ENCODE results near the gene SLC38A4.

The SLC38A4 gene

DNA sequence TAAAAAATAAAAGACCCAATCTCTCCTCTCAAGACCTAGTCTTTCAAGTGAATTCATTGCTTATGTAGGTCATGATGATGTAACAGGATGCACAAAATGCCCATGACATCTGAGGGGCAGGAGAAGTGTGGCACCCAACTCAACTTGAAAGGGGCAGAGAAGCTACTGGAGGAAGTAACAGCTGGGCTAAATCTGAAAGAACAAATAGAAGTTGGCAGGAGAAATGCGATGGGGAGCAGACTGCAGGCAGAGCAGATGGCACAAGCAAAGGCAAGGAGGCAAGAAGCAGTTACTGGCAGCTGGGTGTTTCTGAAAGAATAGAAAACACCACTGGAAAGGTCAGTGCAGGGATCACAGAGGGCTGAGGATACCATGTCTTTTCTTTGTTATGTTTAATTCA, 14.6 kb downstream of the SLC38A4 start:
- DNase-seq, result no peak

- no peak for DNase-seq
Measured at GRCh38 chr12:46808955-46809697, 16.7 kb downstream of the SLC38A4 start.

DNA sequence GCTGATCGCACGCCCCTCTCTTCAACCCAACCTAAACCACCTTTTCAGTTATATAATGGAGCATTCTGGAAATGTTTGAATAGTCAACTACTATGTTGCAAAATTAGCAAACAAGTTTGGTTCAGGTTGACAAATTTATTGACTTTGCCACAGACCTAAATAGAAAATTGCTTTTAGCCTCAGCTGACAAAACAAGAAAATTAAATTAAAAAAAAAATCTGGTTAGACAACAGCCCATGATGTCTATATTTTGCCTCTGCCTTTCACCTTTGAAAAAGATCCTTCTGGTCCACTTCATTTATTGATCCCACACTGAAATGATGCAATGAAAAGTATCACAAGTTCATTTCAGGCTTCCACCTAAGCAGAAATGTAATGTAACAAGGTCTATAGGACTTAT, 17.5 kb downstream of the SLC38A4 start:
- DNase-seq, result no peak

- no peak for DNase-seq
Measured at GRCh38 chr12:46804054-46804453, 21.7 kb downstream of the SLC38A4 start.

- DNase-seq, result no peak
Measured at GRCh38 chr12:46803517-46803916, 22.3 kb downstream of the SLC38A4 start.

- no peak for DNase-seq
Measured at GRCh38 chr12:46801293-46801692, 24.5 kb downstream of the SLC38A4 start.

- no peak for DNase-seq
Measured at GRCh38 chr12:46800160-46800559, 25.6 kb downstream of the SLC38A4 start.

DNA sequence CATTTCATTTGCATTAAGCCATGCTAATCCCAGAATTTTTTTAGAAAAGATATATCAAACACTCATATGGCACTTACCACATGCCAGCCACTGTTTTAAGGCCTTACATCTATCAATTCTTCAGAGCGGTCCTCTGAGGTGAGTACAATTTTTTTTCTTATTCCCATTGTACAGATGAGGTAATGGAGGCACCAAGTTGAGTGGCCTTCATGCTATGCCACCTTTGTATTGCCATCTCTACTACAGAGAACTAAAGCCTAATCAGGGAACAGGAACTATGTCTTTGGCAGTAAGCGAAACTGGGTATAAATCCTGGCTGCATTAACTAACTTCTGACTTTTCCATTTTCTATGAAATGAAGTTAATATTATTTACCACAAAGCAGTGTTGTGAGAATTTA, 27.1 kb downstream of the SLC38A4 start:
- no peak for DNase-seq

- no peak for DNase-seq
Measured at GRCh38 chr12:46798056-46798455, 27.7 kb downstream of the SLC38A4 start.

DNA sequence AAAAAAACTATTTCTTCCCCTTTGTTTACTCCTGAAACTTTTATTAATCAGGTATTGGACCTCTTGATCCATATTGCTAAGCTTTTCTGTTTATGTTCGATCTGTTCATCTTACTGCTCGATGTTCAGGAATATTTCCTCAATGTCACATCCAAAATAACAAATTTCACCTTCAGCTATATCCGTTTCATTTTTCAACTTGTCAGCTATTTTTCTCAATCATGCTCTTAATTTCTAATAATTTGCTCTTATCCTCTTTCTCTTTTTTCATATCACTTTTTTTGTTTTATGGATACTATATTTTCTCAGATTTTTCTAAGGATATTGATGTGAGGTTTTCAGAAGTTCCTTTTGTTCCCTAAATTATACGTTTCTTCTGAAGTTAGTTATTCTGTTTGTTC, 29.8 kb downstream of the SLC38A4 start:
- no peak for DNase-seq

DNA sequence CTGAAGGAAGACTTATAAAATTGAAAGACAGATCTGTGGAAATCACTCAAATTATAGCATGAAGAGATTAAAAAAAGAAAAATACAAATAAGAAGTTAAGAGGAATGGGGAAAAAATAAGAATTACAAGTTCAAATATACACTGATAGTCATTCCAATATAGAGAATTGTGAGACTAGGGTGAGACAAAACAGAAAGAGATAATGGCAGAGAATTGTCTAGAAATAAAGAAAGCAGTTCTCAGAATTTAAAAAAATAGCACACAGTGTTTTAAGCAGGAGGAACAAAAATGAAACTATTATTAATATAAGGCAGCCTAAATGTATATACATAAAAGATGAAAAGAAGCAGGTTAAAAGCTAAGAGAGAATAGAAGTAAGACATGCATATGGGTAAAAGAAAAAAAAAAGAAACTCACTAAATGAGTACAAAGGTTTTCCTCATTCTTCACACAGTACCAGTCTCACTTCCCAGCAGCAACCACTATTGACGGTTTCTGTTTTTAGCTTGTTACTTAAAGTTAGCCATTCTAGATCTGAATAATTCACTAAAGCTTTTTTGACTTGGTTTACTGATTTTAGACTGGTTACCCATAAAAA, 31.1 kb downstream of the SLC38A4 start:
- no peak for DNase-seq

DNA sequence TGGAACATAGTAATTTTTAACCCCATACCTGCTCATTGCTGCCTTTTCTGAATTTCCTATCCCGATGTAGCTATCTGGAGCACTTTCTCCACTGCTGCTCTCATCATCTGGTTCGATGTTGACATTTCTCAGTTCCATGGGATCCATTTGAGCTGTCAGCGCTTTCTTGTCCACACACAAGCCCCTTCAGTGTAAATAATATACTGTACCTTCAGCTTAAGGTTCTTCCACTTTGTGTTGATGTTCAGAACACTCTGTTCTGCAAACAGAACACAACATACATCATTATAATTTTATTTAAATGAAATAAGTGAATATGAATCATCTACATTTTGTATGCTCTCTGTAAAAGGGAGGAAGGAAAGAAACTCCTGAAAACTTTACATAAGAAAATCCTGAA, 32.9 kb downstream of the SLC38A4 start:
- DNase-seq, result peak; percentile 14

GRCh38 chr12:46790066-46790465, 35.7 kb downstream of the SLC38A4 start:
- no peak for DNase-seq

GRCh38 chr12:46788072-46788887, 37.5 kb downstream of the SLC38A4 start:
- DNase-seq, result peak; percentile 19

- no peak for DNase-seq
Measured at GRCh38 chr12:46787496-46788055, 38.2 kb downstream of the SLC38A4 start.

GRCh38 chr12:46786774-46787173, 39.0 kb downstream of the SLC38A4 start:
- DNase-seq, result no peak

GRCh38 chr12:46785382-46785781, 40.4 kb downstream of the SLC38A4 start:
- DNase-seq, result no peak

DNA sequence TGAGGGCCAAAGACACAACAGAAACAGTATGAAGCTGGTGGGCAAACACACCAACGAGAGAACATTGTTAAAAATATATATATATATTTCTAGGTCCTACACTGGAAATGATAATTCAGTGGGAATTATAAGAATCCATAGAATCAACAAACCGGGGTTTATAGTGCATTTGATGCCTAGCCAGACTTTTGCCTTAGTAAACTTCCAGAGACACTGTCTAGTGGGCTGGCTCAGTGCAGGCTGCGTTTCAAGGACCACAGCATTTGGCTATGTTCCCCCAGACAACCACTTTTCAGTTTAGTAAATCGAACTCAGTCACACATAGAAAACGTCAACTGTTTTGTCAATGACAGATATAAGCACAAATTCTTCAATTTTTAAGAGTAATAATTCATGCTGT, 41.9 kb downstream of the SLC38A4 start:
- DNase-seq, result no peak

GRCh38 chr12:46779879-46780278, 45.9 kb downstream of the SLC38A4 start:
- DNase-seq, result no peak

- DNase-seq, result no peak
Measured at GRCh38 chr12:46779063-46779462, 46.7 kb downstream of the SLC38A4 start.

- no peak for DNase-seq
Measured at GRCh38 chr12:46778415-46778814, 47.4 kb downstream of the SLC38A4 start.

DNA sequence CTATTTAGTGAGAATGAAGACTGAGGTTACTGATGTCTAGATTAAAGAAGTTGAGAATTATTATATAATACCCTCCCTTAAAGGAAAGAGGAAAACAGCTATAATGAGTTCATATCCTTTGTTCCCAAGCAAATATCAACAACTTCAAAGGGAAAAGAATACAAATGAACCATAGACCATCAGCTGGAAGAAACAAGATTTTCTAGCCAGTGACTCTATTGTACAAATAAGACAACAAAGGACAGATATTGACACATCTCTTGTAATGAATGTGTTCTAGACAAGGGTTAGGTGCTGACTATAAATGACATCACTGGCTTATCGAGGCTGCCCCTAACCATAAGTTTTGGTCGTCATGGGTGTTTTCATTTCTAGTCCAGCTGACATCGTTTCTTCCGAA, 48.2 kb downstream of the SLC38A4 start:
- DNase-seq, result peak; percentile 21

DNA sequence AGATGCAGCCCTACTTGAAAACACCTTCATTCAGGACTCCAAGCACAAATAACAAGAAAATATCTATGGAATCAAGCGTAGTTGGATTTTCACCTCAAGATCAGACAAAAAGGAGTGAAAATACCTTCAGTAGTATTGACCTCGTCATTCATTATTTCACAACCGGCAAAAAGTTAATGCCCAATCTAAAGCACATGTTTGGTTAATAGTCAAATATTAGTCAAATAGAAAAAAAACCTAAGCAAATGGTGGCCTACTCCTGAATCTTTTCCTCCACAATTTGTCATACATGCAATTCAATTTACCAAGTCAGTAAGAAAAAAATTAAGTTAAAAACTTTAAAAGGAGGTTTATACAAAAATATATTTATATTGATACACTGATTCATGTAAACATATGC, 50.0 kb downstream of the SLC38A4 start:
- no peak for DNase-seq

DNA sequence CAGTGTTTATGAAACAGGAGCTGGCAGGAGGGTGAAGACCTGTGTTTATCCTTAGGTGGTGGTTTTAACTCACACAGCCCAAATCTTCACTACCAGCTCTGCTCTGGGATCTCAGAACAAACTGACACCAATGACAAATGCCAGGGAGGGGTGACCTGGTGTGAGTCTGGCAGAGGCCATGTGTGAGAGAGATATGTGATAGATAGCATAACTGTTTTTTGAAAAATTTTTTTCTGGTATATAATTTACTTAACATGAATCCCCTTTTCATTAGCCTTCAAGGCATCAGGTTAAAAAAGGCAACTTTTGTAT, 51.5 kb downstream of the SLC38A4 start:
- DNase-seq, result no peak
